IMR-90 (cell line): ENCODE results near the gene RAB6A. TPM values are rescaled to one million over a fixed set of nuclear protein-coding genes. Genes with fewer than 3 reads are reported as not detected.
"Not testable (repeated sequence)": the region's sequence is repeated elsewhere in the genome, so short reads cannot be mapped to it uniquely, and the experiment has no call there.

Experiments used
- ATAC-seq: fragments of 200-7000 bp; cut with Tn5 transposase; 2 replicates; pipeline ENCODE4 v1.9.1; 2020; ENCODE audit warnings: low read depth, mild to moderate bottlenecking, moderate library complexity
- BruUV-seq: library from RNA; stranded (reverse); fragments of 400-500 nt; replicated peaks from 2 replicates; lab custom pipeline; 2021; lab: Mats Ljungman, UMichigan
- CTCF ChIA-PET: fragments of 300-600 bp; formaldehyde crosslinking; extraction: SDS; loops from one replicate; lab custom pipeline; 2021; ENCODE audit warnings: antibody characterized with exemption; lab: Yijun Ruan, JAX
- POLR2A ChIA-PET: fragments of 300-600 bp; sonication (Branson Sonifier 250); formaldehyde crosslinking; loops from one replicate; lab custom pipeline; 2022; ENCODE audit warnings: antibody characterized with exemption; ENCODE audit not compliant: unreplicated experiment; lab: Charles Lee
- DNase-seq: peaks from one replicate; pipeline ENCODE4 v3.0.0; 2013
- H2AFZ ChIP-seq: replicated peaks from 2 replicates; pipeline ENCODE3; 2013; ENCODE audit warnings: low read length, mild to moderate bottlenecking; ENCODE audit not compliant: poor library complexity
- H2AK5ac ChIP-seq: 2 replicates; pipeline ENCODE4 v1.6.1; 2013; ENCODE audit warnings: low read depth, low read length, inconsistent platforms
- H2AK9ac ChIP-seq: replicated peaks from 2 replicates; pipeline ENCODE3; 2013; ENCODE audit warnings: mild to moderate bottlenecking, low read depth, low read length, moderate library complexity; ENCODE audit not compliant: poor library complexity
- H2BK120ac ChIP-seq: 2 replicates; pipeline ENCODE4 v1.6.1; 2013; ENCODE audit warnings: low read depth, low read length, inconsistent platforms
- H2BK15ac ChIP-seq: 3 replicates; pipeline ENCODE4 v1.6.1; 2013; ENCODE audit warnings: low read depth, low read length, inconsistent platforms
- H2BK20ac ChIP-seq: 2 replicates; pipeline ENCODE4 v1.6.1; 2013; ENCODE audit warnings: low read depth, mild to moderate bottlenecking, inconsistent platforms, low read length, moderate library complexity
- H2BK5ac ChIP-seq: 2 replicates; pipeline ENCODE4 v1.6.1; 2013; ENCODE audit warnings: mild to moderate bottlenecking, low read depth, low read length, inconsistent platforms; ENCODE audit not compliant: poor library complexity, severe bottlenecking
- H3K14ac ChIP-seq: replicated peaks from 2 replicates; pipeline ENCODE4 v1.6.1; 2013; ENCODE audit warnings: low read depth, low read length, inconsistent platforms
- H3K18ac ChIP-seq: 2 replicates; pipeline ENCODE4 v1.6.1; 2013; ENCODE audit warnings: low read depth, low read length, control low read depth
- H3K23ac ChIP-seq: 2 replicates; pipeline ENCODE4 v1.6.1; 2013; ENCODE audit warnings: low read depth, low read length, inconsistent platforms
- H3K27ac ChIP-seq: 2 replicates; pipeline ENCODE4 v1.5.1; 2013; ENCODE audit warnings: mild to moderate bottlenecking, control low read depth, low read length; ENCODE audit not compliant: insufficient read depth
- H3K27me3 ChIP-seq: 2 replicates; pipeline ENCODE4 v1.6.1; 2013; ENCODE audit warnings: low read length; ENCODE audit not compliant: control insufficient read depth, insufficient read depth
- H3K36me3 ChIP-seq: 2 replicates; pipeline ENCODE4 v1.6.1; 2013; ENCODE audit warnings: low read length, mixed read lengths; ENCODE audit not compliant: control insufficient read depth, insufficient read depth
- H3K4ac ChIP-seq: 2 replicates; pipeline ENCODE4 v1.6.1; 2013; ENCODE audit warnings: low read depth, low read length, inconsistent platforms
- H3K4me1 ChIP-seq: 2 replicates; pipeline ENCODE4 v1.6.1; 2013; ENCODE audit warnings: low read length, mixed read lengths; ENCODE audit not compliant: control insufficient read depth, insufficient read depth
- H3K4me2 ChIP-seq: 2 replicates; pipeline ENCODE4 v1.6.1; 2013; ENCODE audit warnings: low read depth, mild to moderate bottlenecking, control low read depth, low read length, moderate library complexity
- H3K4me3 ChIP-seq: 2 replicates; pipeline ENCODE4 v1.5.1; 2013; ENCODE audit warnings: low read depth, mild to moderate bottlenecking, control low read depth, low read length, moderate library complexity; ENCODE audit not compliant: insufficient read depth
- H3K56ac ChIP-seq: 2 replicates; pipeline ENCODE4 v1.6.1; 2013; ENCODE audit warnings: low read length, inconsistent platforms; ENCODE audit not compliant: insufficient read depth; ENCODE audit errors: extremely low read depth
- H3K79me1 ChIP-seq, 2 experiments: 2 replicates each; pipeline ENCODE4 v1.6.1; 2013; ENCODE audit warnings: low read length in 2 of 2, inconsistent platforms in 1 of 2, low read depth in 1 of 2
- H3K9ac ChIP-seq: 2 replicates; pipeline ENCODE4 v1.6.1; 2013; ENCODE audit warnings: low read depth, low read length, control low read depth
- H3K9me1 ChIP-seq: 2 replicates; pipeline ENCODE4 v1.6.1; 2013; ENCODE audit warnings: low read length, inconsistent platforms; ENCODE audit not compliant: insufficient read depth
- H3K9me3 ChIP-seq: 2 replicates; pipeline ENCODE4 v1.6.1; 2013; ENCODE audit warnings: low read length; ENCODE audit not compliant: control insufficient read depth, insufficient read depth
- H4K20me1 ChIP-seq: 2 replicates; pipeline ENCODE4 v1.6.1; 2013; ENCODE audit warnings: low read length, inconsistent platforms; ENCODE audit not compliant: insufficient read depth
- H4K5ac ChIP-seq: 2 replicates; pipeline ENCODE4 v1.6.1; 2013; ENCODE audit warnings: mild to moderate bottlenecking, low read depth, low read length, control low read depth
- H4K8ac ChIP-seq, 2 experiments: 2 replicates each; pipeline ENCODE4 v1.6.1; 2013; ENCODE audit warnings: low read depth in 2 of 2, low read length in 2 of 2, control low read depth in 1 of 2, inconsistent platforms in 1 of 2
- H4K91ac ChIP-seq: 2 replicates; pipeline ENCODE4 v1.6.1; 2013; ENCODE audit warnings: low read depth, low read length, inconsistent platforms; ENCODE audit not compliant: insufficient read depth
- WGBS, 2 experiments: methylation state at CpG; one replicate each; pipeline versions ENCODE4 v1.1.5 to v1.1.7; 2013; ENCODE audit warnings: missing lambda C conversion rate in 2 of 2; ENCODE audit not compliant: insufficient read length in 1 of 2; ENCODE audit errors: extremely low coverage in 2 of 2; 5-methylcytosine and 5-hydroxymethylcytosine counted together
- dilution Hi-C: fragments of 300-500 bp; cut with HindIII; formaldehyde crosslinking; loops from one replicate; pipeline ENCODE4 v1.14.3; 2018; ENCODE audit warnings: low sequenced_read_pairs; ENCODE audit not compliant: unreplicated experiment
- in situ Hi-C: fragments of 300-500 bp; cut with MboI; formaldehyde crosslinking; loops from 3 replicates; pipeline ENCODE4 v1.14.3; 2019; ENCODE audit warnings: low sequenced_read_pairs, inconsistent platforms, mixed read lengths
- intact Hi-C: fragments of 100-400 bp; cut with micrococcal nuclease; formaldehyde crosslinking; loops from 2 replicates; pipeline ENCODE4 v1.10.0; 2022
- polyA plus RNA-seq, 3 experiments: library from polyadenylated mRNA; depleted of rRNA; stranded (reverse); fragments of >200 nt; gene quantifications; 2 replicates each; pipeline ENCODE4 v1.2.3, GENCODE V29; 2012; ENCODE audit warnings: low replicate concordance in 1 of 3
- total RNA-seq: library from RNA; depleted of rRNA; stranded (reverse); fragments of >200 nt; gene quantifications from 2 replicates; pipeline ENCODE4 v1.2.3, GENCODE V29; 2012

RAB6A gene
- total and polyA plus RNA-seq, 2 of the 4 experiments (the other 2 are of a cell fraction) = 65.5 to 81.0 TPM

- H3K4me1 ChIP-seq, H3K27me3 ChIP-seq, H3K27ac ChIP-seq, H3K18ac ChIP-seq, H3K9me3 ChIP-seq, ATAC-seq, H2BK15ac ChIP-seq, H2BK20ac ChIP-seq, H2BK120ac ChIP-seq, H2AFZ ChIP-seq, BruUV-seq, H3K23ac ChIP-seq, H3K4me2 ChIP-seq, H3K9ac ChIP-seq, H4K5ac ChIP-seq, H3K4me3 ChIP-seq, H2BK5ac ChIP-seq, dilution Hi-C loops, H4K91ac ChIP-seq, H2AK5ac ChIP-seq, POLR2A ChIA-PET, H3K36me3 ChIP-seq, CTCF ChIA-PET, H3K56ac ChIP-seq, in situ Hi-C loops, H3K4ac ChIP-seq, DNase-seq, H2AK9ac ChIP-seq, H4K8ac ChIP-seq: not testable (repeated sequence)
- intact Hi-C loops = loop anchor here (5.0 kb wide), 1 partner anchor 54 kb away; no protein-coding TSS in a partner anchor
- Histone ChIP-seq H3K9me1 (peaks cover 12% of the 10 kb centered on the region), H4K20me1 (peaks cover 87% of the 10 kb centered on the region), H3K14ac (0 out of 2 replicates have a peak overlapping the region, but pooled peaks have one; percentile 28), H3K79me1 (peaks cover 10 to 70% of the 10 kb centered on the region in 2 experiments; a peak in 3 of 4 replicates)
- WGBS, 2 experiments = 64% methylated on average over 2 of the region's 7 CpGs; no CpG with 5 or more reads in 1 of the 2 experiments
Measured at GRCh38 chr11:73735959-73736358, 24.9 kb downstream of the RAB6A start.
